GM04504 (cell line): ENCODE data around the gene GTF2E1.
A peak's percentile ranks its signal among the peaks of the same experiment; 100 is the strongest.
"Not testable (repeated sequence)": the region's sequence is repeated elsewhere in the genome, so short reads cannot be mapped to it uniquely, and the experiment has no call there.

Experiments
- DNase-seq: peaks from one replicate; pipeline ENCODE4 v3.0.0-alpha.2; 2012; ENCODE audit warnings: low read depth

GTF2E1 gene

GRCh38 chr3:120756061-120756460, 13.5 kb downstream of the GTF2E1 start:
- DNase-seq = no peak

- DNase-seq = not testable (repeated sequence)
Measured at GRCh38 chr3:120758551-120758950, 16.0 kb downstream of the GTF2E1 start.

GRCh38 chr3:120762615-120763014, 20.1 kb downstream of the GTF2E1 start:
- no peak for DNase-seq

- DNase-seq = no peak
Measured at GRCh38 chr3:120763601-120764000, 21.1 kb downstream of the GTF2E1 start.

GRCh38 chr3:120764206-120764605, 21.7 kb downstream of the GTF2E1 start:
- DNase-seq = no peak

GRCh38 chr3:120765830-120766493, 23.4 kb downstream of the GTF2E1 start:
- DNase-seq = no peak

- no peak for DNase-seq
Measured at GRCh38 chr3:120766576-120766975, 24.0 kb downstream of the GTF2E1 start.

- DNase-seq = no peak
Measured at GRCh38 chr3:120767106-120767505, 24.6 kb downstream of the GTF2E1 start.

GRCh38 chr3:120769436-120769835, 26.9 kb downstream of the GTF2E1 start:
- DNase-seq = no peak

GRCh38 chr3:120770891-120771290, 28.3 kb downstream of the GTF2E1 start:
- no peak for DNase-seq

GRCh38 chr3:120772081-120772480, 29.5 kb downstream of the GTF2E1 start:
- no peak for DNase-seq

GRCh38 chr3:120773932-120774331, 31.4 kb downstream of the GTF2E1 start:
- no peak for DNase-seq

GRCh38 chr3:120775411-120775810, 32.9 kb downstream of the GTF2E1 start:
- no peak for DNase-seq

GRCh38 chr3:120778776-120779175, 36.2 kb downstream of the GTF2E1 start:
- no peak for DNase-seq

GRCh38 chr3:120780977-120781376, 38.4 kb downstream of the GTF2E1 start:
- DNase-seq = no peak

- DNase-seq = not testable (repeated sequence)
Measured at GRCh38 chr3:120785832-120786231, 43.3 kb downstream of the GTF2E1 start.

- DNase-seq = no peak
Measured at GRCh38 chr3:120791010-120791409, 48.5 kb downstream of the GTF2E1 start.

- no peak for DNase-seq
Measured at GRCh38 chr3:120791913-120792312, 49.4 kb downstream of the GTF2E1 start.

- no peak for DNase-seq
Measured at GRCh38 chr3:120793601-120794000, 51.1 kb downstream of the GTF2E1 start.

GRCh38 chr3:120795017-120795648, 52.6 kb downstream of the GTF2E1 start:
- peak; percentile 47 for DNase-seq

GRCh38 chr3:120795959-120796358, 53.4 kb downstream of the GTF2E1 start:
- no peak for DNase-seq

GRCh38 chr3:120796976-120797375, 54.4 kb downstream of the GTF2E1 start:
- DNase-seq = no peak

- no peak for DNase-seq
Measured at GRCh38 chr3:120797857-120798256, 55.3 kb downstream of the GTF2E1 start.

GRCh38 chr3:120798346-120798745, 55.8 kb downstream of the GTF2E1 start:
- DNase-seq = no peak
